ENCODE data around the gene CD300LG.
"Not testable (repeated sequence)": the region's sequence is repeated elsewhere in the genome, so short reads cannot be mapped to it uniquely, and the experiment has no call there.

The CD300LG gene

GRCh38 chr17:43880420-43880991, 33.5 kb downstream of the CD300LG start:
- peak; percentile 39 for DNase-seq

- DNase-seq: no peak
Measured at GRCh38 chr17:43881181-43881580, 34.2 kb downstream of the CD300LG start.

GRCh38 chr17:43881758-43882505, 35.0 kb downstream of the CD300LG start:
- DNase-seq: no peak

GRCh38 chr17:43882761-43883415, 35.9 kb downstream of the CD300LG start:
- no peak for DNase-seq

DNA sequence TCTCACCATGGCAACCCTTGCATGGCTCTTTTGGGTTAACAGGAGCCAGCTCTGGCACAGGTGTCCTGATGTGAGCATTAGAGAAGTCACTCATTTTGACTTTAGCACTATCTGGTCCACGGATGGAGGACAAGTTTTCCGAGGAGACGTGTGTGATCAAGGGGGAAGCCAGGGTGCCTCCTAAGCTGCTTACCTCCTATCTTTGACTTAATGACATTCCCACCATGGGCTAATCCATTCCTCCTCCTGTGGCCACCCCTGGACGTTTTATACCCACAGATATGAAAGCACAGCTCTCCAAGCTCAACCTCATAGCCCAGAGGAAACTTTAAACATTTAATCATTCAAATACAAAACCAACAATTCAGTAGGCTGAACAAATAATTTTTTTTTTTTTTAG, 41.6 kb downstream of the CD300LG start:
- no peak for DNase-seq

GRCh38 chr17:43890240-43890639, 43.3 kb downstream of the CD300LG start:
- DNase-seq: no peak

GRCh38 chr17:43891851-43892646, 45.1 kb downstream of the CD300LG start:
- DNase-seq: no peak

DNA sequence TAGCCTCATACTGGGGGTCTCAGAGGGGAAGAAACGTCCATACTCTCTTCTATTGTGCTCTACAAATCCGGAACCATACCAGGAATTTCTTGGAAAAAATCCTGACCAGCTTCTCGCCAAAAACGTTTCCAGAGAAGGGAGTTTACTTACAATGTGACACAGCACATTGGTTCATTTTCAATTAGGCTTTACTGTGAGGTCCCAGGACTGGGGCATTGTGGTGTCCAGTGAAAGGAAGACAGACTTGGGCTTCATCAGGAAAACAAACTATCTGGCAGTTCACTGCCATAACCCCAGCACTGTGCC, 45.6 kb downstream of the CD300LG start:
- no peak for DNase-seq

- DNase-seq: not testable (repeated sequence)
Measured at GRCh38 chr17:43894494-43894893, 47.5 kb downstream of the CD300LG start.

DNA sequence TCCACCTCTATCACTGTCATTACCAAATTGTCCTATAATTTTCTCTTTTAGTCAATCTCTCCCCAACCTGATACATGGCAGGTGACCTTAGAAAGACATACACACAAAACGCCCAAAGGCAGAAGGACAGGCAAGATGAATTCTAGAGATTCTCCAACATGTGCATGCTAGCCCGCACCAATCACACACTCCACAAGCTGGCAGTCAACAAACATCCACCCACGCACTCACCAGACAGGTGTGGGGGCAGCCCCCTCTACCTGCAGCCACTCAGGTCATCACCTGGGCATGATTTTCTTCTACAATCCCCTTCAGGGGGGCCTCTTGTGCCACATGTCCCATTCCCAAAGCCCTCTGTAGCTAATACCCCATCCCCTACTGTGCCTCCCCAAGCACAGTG, 50.9 kb downstream of the CD300LG start:
- DNase-seq: no peak

- no peak for DNase-seq
Measured at GRCh38 chr17:43898446-43898845, 51.5 kb downstream of the CD300LG start.

DNA sequence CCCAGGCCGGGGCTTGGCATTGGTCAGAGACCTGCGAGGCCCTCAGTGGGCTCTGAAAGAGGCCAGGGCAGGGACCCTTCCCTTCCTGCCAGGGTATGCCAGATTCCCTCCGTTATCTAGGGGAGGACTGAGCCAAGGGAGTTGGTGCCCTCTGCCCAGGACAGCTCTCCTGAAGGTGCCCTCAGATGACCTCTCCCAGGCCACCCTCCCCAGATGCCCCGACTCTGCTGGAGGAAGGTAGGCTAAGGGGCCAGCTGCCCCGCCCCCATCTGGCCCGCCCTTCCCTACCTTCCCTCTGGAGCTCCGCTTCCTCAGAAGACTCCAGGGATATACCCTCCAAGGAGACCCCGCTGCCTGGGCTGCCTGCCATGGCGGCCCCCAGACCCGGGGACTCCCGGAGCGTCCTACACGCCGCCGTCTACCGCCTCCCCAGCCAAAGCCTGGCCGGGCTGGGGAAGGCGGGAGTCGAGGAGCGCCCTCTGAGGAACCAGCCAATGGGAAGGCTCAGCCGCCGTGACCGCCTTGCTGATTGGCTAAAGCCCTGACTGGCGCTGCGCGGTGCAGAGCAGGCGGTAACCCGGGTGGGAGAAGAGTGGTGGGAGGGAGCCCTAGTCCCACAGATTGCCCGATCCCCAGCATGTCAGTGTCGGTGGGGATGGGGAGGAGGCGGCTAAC, 53.3 kb downstream of the CD300LG start:
- peak; percentile 61 for DNase-seq

- no peak for DNase-seq
Measured at GRCh38 chr17:43900858-43901754, 54.1 kb downstream of the CD300LG start.

GRCh38 chr17:43901861-43902589, 55.0 kb downstream of the CD300LG start:
- no peak for DNase-seq

- DNase-seq: peak; percentile 6
Measured at GRCh38 chr17:43905400-43905984, 58.5 kb downstream of the CD300LG start.

GRCh38 chr17:43905985-43906852, 59.2 kb downstream of the CD300LG start:
- peak; percentile 12 for DNase-seq

GRCh38 chr17:43906951-43907424, 60.0 kb downstream of the CD300LG start:
- DNase-seq: no peak

GRCh38 chr17:43907425-43907981, 60.5 kb downstream of the CD300LG start, which contains the start of gene MPP2:
Gene MPP2 (minus strand): TSS chr17:43907536. CDS start chr17:43904460, 3,076 bp downstream.
- DNase-seq: peak; percentile 83
